ENCODE results near the gene TRAF1. TPM values are rescaled to one million over a fixed set of nuclear protein-coding genes. Genes with fewer than 3 reads are reported as not detected.

Gene TRAF1
- total RNA-seq, 1 experiment from 2014 or later = 1.7 TPM

GRCh38 chr9:120916588-120916987 lies 10.0 kb downstream of the TRAF1 start:
- ChIA-PET POLR2A (no interaction called here), CTCF (interaction anchor here (0.8 kb wide), 1 partner anchor 65 kb away, joined by 3 read pairs; no protein-coding TSS in a partner anchor), RAD21 (ENCODE audit: low non-redundant PET in 1 of 2, low total read pairs in 2 of 2, uncharacterized antibody in 2 of 2, unreplicated experiment in 2 of 2) (no interaction called here)
- H3K4me3 ChIP-seq (replicated peaks in 1 of 2; ENCODE audit: low read depth in 1 of 2, low read length in 2 of 2) = no peak overlapping the region
- H2AFZ ChIP-seq (ENCODE audit: low read depth, low read length, poor library complexity, severe bottlenecking) = no peak overlapping the region
- TF ChIP-seq EZH2phosphoT487 (IDR thresholded peaks at IDR 0.05; ENCODE audit: borderline replicate concordance) = no peak
- no peak for TF ChIP-seq EGR1 (IDR thresholded peaks at IDR 0.05; ENCODE audit: low read depth)
- TF ChIP-seq RAD21 (IDR thresholded peaks at IDR 0.05; ENCODE audit: low read depth) = peak; percentile 36; the same call in 1 of the 2 replicates
- no peak overlapping the region for H3K4me2 ChIP-seq (ENCODE audit: low read length)
- H3K27me3 ChIP-seq (ENCODE audit: insufficient read depth, low read length) = no peaks in the 10 kb centered on the region
- no TSS peak for BruUV-seq (replicated peaks)
- no peak for DNase-seq (ENCODE audit: low read depth, low spot score)
- intact Hi-C loops (cut with micrococcal nuclease) = no loop called here
- H3K4me1 ChIP-seq (ENCODE audit: control insufficient read depth in 1 of 2, insufficient read depth in 2 of 2, low read length in 2 of 2) = no peaks in the 10 kb centered on the region
- no peaks in the 10 kb centered on the region for H3K9me3 ChIP-seq (ENCODE audit: control insufficient read depth in 1 of 2, insufficient read depth in 1 of 2, low read depth in 1 of 2, low read length in 2 of 2)
- ATAC-seq = peak; percentile 38; the same call in 1 of the 2 replicates
- no peak overlapping the region for H3K27ac ChIP-seq (ENCODE audit: low read depth, low read length)
- H4K20me1 ChIP-seq (ENCODE audit: insufficient read depth) = no peaks in the 10 kb centered on the region
- H3K9ac ChIP-seq (ENCODE audit: low read length) = no peak overlapping the region
- no peaks in the 10 kb centered on the region for H3K36me3 ChIP-seq (ENCODE audit: control insufficient read depth in 1 of 2, insufficient read depth in 2 of 2, low read length in 2 of 2)
- H3K79me2 ChIP-seq (ENCODE audit: insufficient read depth, low read length) = no peaks in the 10 kb centered on the region
- H3K9me2 ChIP-seq (ENCODE audit: insufficient read depth) = no peaks in the 10 kb centered on the region

GRCh38 chr9:120915854-120916470 lies 10.6 kb downstream of the TRAF1 start:
- H3K27ac ChIP-seq (ENCODE audit: low read depth, low read length) = no peak overlapping the region
- H3K9ac ChIP-seq (ENCODE audit: low read length) = no peak overlapping the region
- ATAC-seq (no peak), DNase-seq (ENCODE audit: low read depth, low spot score) (no peak)
- H3K36me3 ChIP-seq (ENCODE audit: control insufficient read depth in 1 of 2, insufficient read depth in 2 of 2, low read length in 2 of 2) = no peaks in the 10 kb centered on the region
- BruUV-seq (replicated peaks) = no TSS peak
- no peaks in the 10 kb centered on the region for H3K27me3 ChIP-seq (ENCODE audit: insufficient read depth, low read length)
- ChIA-PET CTCF (no interaction called here), POLR2A (no interaction called here), RAD21 (ENCODE audit: low non-redundant PET in 1 of 2, low total read pairs in 2 of 2, uncharacterized antibody in 2 of 2, unreplicated experiment in 2 of 2) (no interaction called here)
- TF ChIP-seq ZNF274 (IDR thresholded peaks at IDR 0.05; ENCODE audit: low read depth, low read length) (no peak), ZBTB33 (IDR thresholded peaks at IDR 0.05; ENCODE audit: extremely low read depth, insufficient replicate concordance, low read length) (no peak), YY1 (IDR thresholded peaks at IDR 0.05; ENCODE audit: extremely low read depth, insufficient replicate concordance, low read depth, low read length) (no peak), CTCF (IDR thresholded peaks at IDR 0.05 in 2 of 3, conservative IDR thresholded peaks at IDR 0.05 in 1 of 3; ENCODE audit: borderline replicate concordance in 1 of 3, insufficient read depth in 1 of 3, low read depth in 2 of 3, low read length in 2 of 3) (no peak), TCF7L2 (IDR thresholded peaks at IDR 0.05; ENCODE audit: borderline replicate concordance, extremely low read depth, insufficient read depth, insufficient read length) (no peak), REST (IDR thresholded peaks at IDR 0.05; ENCODE audit: low read depth) (no peak), SP1 (IDR thresholded peaks at IDR 0.05; ENCODE audit: low read depth) (no peak), FOSL1 (IDR thresholded peaks at IDR 0.05; ENCODE audit: low read depth) (no peak)
- no peaks in the 10 kb centered on the region for H3K9me2 ChIP-seq (ENCODE audit: insufficient read depth)
- H2AFZ ChIP-seq (ENCODE audit: low read depth, low read length, poor library complexity, severe bottlenecking) = no peak overlapping the region
- H3K4me2 ChIP-seq (ENCODE audit: low read length) = no peak overlapping the region
- no peaks in the 10 kb centered on the region; a peak in 1 of 4 replicates for H3K4me1 ChIP-seq (ENCODE audit: control insufficient read depth in 1 of 2, insufficient read depth in 2 of 2, low read length in 2 of 2)
- H3K9me3 ChIP-seq (ENCODE audit: control insufficient read depth in 1 of 2, insufficient read depth in 1 of 2, low read depth in 1 of 2, low read length in 2 of 2) = no peaks in the 10 kb centered on the region
- H3K4me3 ChIP-seq (replicated peaks in 1 of 2; ENCODE audit: low read depth in 1 of 2, low read length in 2 of 2) = no peak overlapping the region
- intact Hi-C loops (cut with micrococcal nuclease) = no loop called here
- no peaks in the 10 kb centered on the region for H3K79me2 ChIP-seq (ENCODE audit: insufficient read depth, low read length)
- H4K20me1 ChIP-seq (ENCODE audit: insufficient read depth) = no peaks in the 10 kb centered on the region
